GM12892 (cell line): Measurements from ENCODE around the gene HINT3.
"Not testable (repeated sequence)": the region's sequence is repeated elsewhere in the genome, so short reads cannot be mapped to it uniquely, and the experiment has no call there.

Experiments
- DNase-seq: peaks from one replicate; pipeline ENCODE4 v3.0.0; 2011; ENCODE audit not compliant: insufficient read length
- FAIRE-seq: peaks from 2 replicates; lab custom pipeline; 2011; peaks lifted over from hg19 to GRCh38; lab: Jason Lieb, UNC
- POLR2A ChIP-seq: IDR thresholded peaks from 2 replicates; pipeline ENCODE4 v1.6.1; 2011; ENCODE audit warnings: low read depth, low read length, control low read depth
- POLR2AphosphoS5 ChIP-seq: IDR thresholded peaks from 2 replicates; pipeline ENCODE4 v1.6.1; 2011; ENCODE audit warnings: low read depth, low read length, control low read depth
- TAF1 ChIP-seq: IDR thresholded peaks from 2 replicates; pipeline ENCODE4 v1.6.1; 2011; ENCODE audit warnings: low read depth, mild to moderate bottlenecking, control low read depth, low read length, borderline replicate concordance

The HINT3 gene

GRCh38 chr6:125943528-125944433 is 12.8 kb upstream of the HINT3 start:
- TF ChIP-seq TAF1 (no peak), POLR2A (no peak), POLR2AphosphoS5 (no peak)
- no peak for FAIRE-seq
- DNase-seq: no peak

- DNase-seq: no peak
- TF ChIP-seq POLR2A (no peak), TAF1 (no peak), POLR2AphosphoS5 (no peak)
- no peak for FAIRE-seq
These were observed 12.1 kb upstream of the HINT3 start for GRCh38 chr6:125944434-125944816.

GRCh38 chr6:125944896-125945295 is 11.7 kb upstream of the HINT3 start:
- DNase-seq (no peak), FAIRE-seq (no peak)
- TF ChIP-seq POLR2A: no peak
- TF ChIP-seq POLR2AphosphoS5: no peak
- no peak for TF ChIP-seq TAF1

- DNase-seq: no peak
- TF ChIP-seq TAF1 (no peak), POLR2AphosphoS5 (no peak), POLR2A (no peak)
- FAIRE-seq: no peak
These were observed 11.0 kb upstream of the HINT3 start for GRCh38 chr6:125945378-125946141.

- DNase-seq: no peak
- no peak for TF ChIP-seq TAF1
- no peak for TF ChIP-seq POLR2A
- TF ChIP-seq POLR2AphosphoS5: no peak
- FAIRE-seq: no peak
These were observed 9.0 kb upstream of the HINT3 start for GRCh38 chr6:125947615-125948014.

GRCh38 chr6:125948455-125948854 is 8.1 kb upstream of the HINT3 start:
- no peak for TF ChIP-seq TAF1
- no peak for TF ChIP-seq POLR2A
- TF ChIP-seq POLR2AphosphoS5: no peak
- DNase-seq (no peak), FAIRE-seq (no peak)

- no peak for DNase-seq
- FAIRE-seq: no peak
- no peak for TF ChIP-seq TAF1
- no peak for TF ChIP-seq POLR2A
These were observed 7.5 kb upstream of the HINT3 start for GRCh38 chr6:125949069-125949468.

GRCh38 chr6:125950293-125950692 is 6.3 kb upstream of the HINT3 start:
- no peak for FAIRE-seq
- TF ChIP-seq POLR2AphosphoS5: no peak
- no peak for TF ChIP-seq POLR2A
- no peak for TF ChIP-seq TAF1
- DNase-seq: no peak

- not testable (repeated sequence) for FAIRE-seq, DNase-seq
These were observed 5.9 kb upstream of the HINT3 start for GRCh38 chr6:125950716-125951115.

- DNase-seq (no peak), FAIRE-seq (no peak)
- TF ChIP-seq POLR2AphosphoS5: no peak
These were observed 5.2 kb upstream of the HINT3 start for GRCh38 chr6:125951323-125951722.

GRCh38 chr6:125952764-125953501 is 3.6 kb upstream of the HINT3 start:
- FAIRE-seq: no peak
- DNase-seq: no peak
- TF ChIP-seq POLR2AphosphoS5 (no peak), POLR2A (no peak), TAF1 (no peak)

GRCh38 chr6:125953502-125953875 is 3.1 kb upstream of the HINT3 start:
- no peak for TF ChIP-seq POLR2AphosphoS5
- no peak for TF ChIP-seq TAF1
- TF ChIP-seq POLR2A: no peak
- no peak for FAIRE-seq
- no peak for DNase-seq
